ENCODE data around the gene CCR5.

CCR5 gene

GRCh38 chr3:46406443-46406787 is 35.7 kb downstream of the CCR5 start:
- no peak for DNase-seq (ENCODE audit: extremely low read depth, insufficient read length)
- Histone ChIP-seq H3K4me3 (replicated peaks; ENCODE audit: low read depth, low read length) (no peak overlapping the region), H3K27me3 (replicated peaks; ENCODE audit: control insufficient read depth, insufficient read depth, low read length) (no peaks in the 10 kb centered on the region), H3K36me3 (ENCODE audit: control insufficient read depth, insufficient read depth, low read length) (no peaks in the 10 kb centered on the region)
- no peak for TF ChIP-seq CTCF (IDR thresholded peaks at IDR 0.05; ENCODE audit: insufficient read depth, low read length, poor library complexity, severe bottlenecking)

GRCh38 chr3:46406788-46407611 is 36.3 kb downstream of the CCR5 start, which contains the start of the genes CCR5AS and CCRL2:
TSS of gene CCR5AS (minus strand) at chr3:46407066.
TSS of gene CCRL2 (plus strand) at chr3:46407259. CDS start at chr3:46408080, 821 bp downstream.
- peak; percentile 44 for DNase-seq (ENCODE audit: extremely low read depth, insufficient read length)

GRCh38 chr3:46407970-46408369 is 37.2 kb downstream of the CCR5 start:
- no peak for DNase-seq (ENCODE audit: extremely low read depth, insufficient read length)
- H3K27me3 ChIP-seq (replicated peaks; ENCODE audit: control insufficient read depth, insufficient read depth, low read length): no peaks in the 10 kb centered on the region
- no peak overlapping the region for H3K4me3 ChIP-seq (replicated peaks; ENCODE audit: low read depth, low read length)
- no peaks in the 10 kb centered on the region for H3K36me3 ChIP-seq (ENCODE audit: control insufficient read depth, insufficient read depth, low read length)
- no peak for TF ChIP-seq CTCF (IDR thresholded peaks at IDR 0.05; ENCODE audit: insufficient read depth, low read length, poor library complexity, severe bottlenecking)

More at GRCh38 chr3:46406788-46407611, 36.3 kb downstream of the CCR5 start, which contains the start of the genes CCR5AS and CCRL2:
- no peaks in the 10 kb centered on the region for H3K27me3 ChIP-seq (replicated peaks; ENCODE audit: control insufficient read depth, insufficient read depth, low read length)
- no peaks in the 10 kb centered on the region for H3K36me3 ChIP-seq (ENCODE audit: control insufficient read depth, insufficient read depth, low read length)
- peak within 1 kb of the TSS; percentile 26; the same call in 1 of the 2 replicates for H3K4me3 ChIP-seq (replicated peaks; ENCODE audit: low read depth, low read length)
- TF ChIP-seq CTCF (IDR thresholded peaks at IDR 0.05; ENCODE audit: insufficient read depth, low read length, poor library complexity, severe bottlenecking): no peak

- Histone ChIP-seq H3K27me3 (replicated peaks; ENCODE audit: control insufficient read depth, insufficient read depth, low read length) (no peaks in the 10 kb centered on the region), H3K36me3 (ENCODE audit: control insufficient read depth, insufficient read depth, low read length) (no peaks in the 10 kb centered on the region)
- TF ChIP-seq CTCF (IDR thresholded peaks at IDR 0.05; ENCODE audit: insufficient read depth, low read length, poor library complexity, severe bottlenecking): no peak
Measured at GRCh38 chr3:46408853-46409252, 38.1 kb downstream of the CCR5 start.

GRCh38 chr3:46409739-46410489 is 39.2 kb downstream of the CCR5 start:
- no peaks in the 10 kb centered on the region for H3K27me3 ChIP-seq (replicated peaks; ENCODE audit: control insufficient read depth, insufficient read depth, low read length)

More at GRCh38 chr3:46408853-46409252, 38.1 kb downstream of the CCR5 start:
- no peak for DNase-seq (ENCODE audit: extremely low read depth, insufficient read length)
- no peak overlapping the region for H3K4me3 ChIP-seq (replicated peaks; ENCODE audit: low read depth, low read length)

More at GRCh38 chr3:46409739-46410489, 39.2 kb downstream of the CCR5 start:
- Histone ChIP-seq H3K36me3 (ENCODE audit: control insufficient read depth, insufficient read depth, low read length) (no peaks in the 10 kb centered on the region), H3K4me3 (replicated peaks; ENCODE audit: low read depth, low read length) (no peak overlapping the region)
- TF ChIP-seq CTCF (IDR thresholded peaks at IDR 0.05; ENCODE audit: insufficient read depth, low read length, poor library complexity, severe bottlenecking): no peak
- no peak for DNase-seq (ENCODE audit: extremely low read depth, insufficient read length)

Measured in GM06990 (cell line).